NAMALWA (cell line): ENCODE results near the gene CALB2.

Experiments used
- DNase-seq: peaks from one replicate; pipeline ENCODE4 v3.0.0-alpha.2; 2015; ENCODE audit warnings: low spot score

CALB2 gene

GRCh38 chr16:71389330-71389729, 30.8 kb downstream of the CALB2 start:
- DNase-seq: no peak

GRCh38 chr16:71396594-71396993, 38.1 kb downstream of the CALB2 start:
- DNase-seq: no peak

- no peak for DNase-seq
Measured at GRCh38 chr16:71399801-71400563, 41.5 kb downstream of the CALB2 start.

- no peak for DNase-seq
Measured at GRCh38 chr16:71402007-71402406, 43.5 kb downstream of the CALB2 start.

GRCh38 chr16:71402674-71403073, 44.2 kb downstream of the CALB2 start:
- no peak for DNase-seq

GRCh38 chr16:71404364-71404763, 45.8 kb downstream of the CALB2 start:
- no peak for DNase-seq

- no peak for DNase-seq
Measured at GRCh38 chr16:71406316-71406715, 47.8 kb downstream of the CALB2 start.

GRCh38 chr16:71406724-71407123, 48.2 kb downstream of the CALB2 start:
- no peak for DNase-seq

- DNase-seq: no peak
Measured at GRCh38 chr16:71407731-71408130, 49.2 kb downstream of the CALB2 start.

GRCh38 chr16:71408536-71408935, 50.0 kb downstream of the CALB2 start:
- no peak for DNase-seq

- no peak for DNase-seq
Measured at GRCh38 chr16:71409011-71409775, 50.7 kb downstream of the CALB2 start.

GRCh38 chr16:71410146-71410545, 51.6 kb downstream of the CALB2 start:
- DNase-seq: no peak

- peak; percentile 73 for DNase-seq
Measured at GRCh38 chr16:71412270-71413160, 54.0 kb downstream of the CALB2 start.

GRCh38 chr16:71413341-71413740, 54.8 kb downstream of the CALB2 start:
- no peak for DNase-seq

- no peak for DNase-seq
Measured at GRCh38 chr16:71414038-71414437, 55.5 kb downstream of the CALB2 start.

- peak; percentile 61 for DNase-seq
Measured at GRCh38 chr16:71421911-71422310, 63.4 kb downstream of the CALB2 start.

- DNase-seq: no peak
Measured at GRCh38 chr16:71423016-71423415, 64.5 kb downstream of the CALB2 start.

GRCh38 chr16:71423865-71424264, 65.3 kb downstream of the CALB2 start:
- no peak for DNase-seq

GRCh38 chr16:71424626-71425025, 66.1 kb downstream of the CALB2 start:
- no peak for DNase-seq

- DNase-seq: no peak
Measured at GRCh38 chr16:71425746-71426068, 67.2 kb downstream of the CALB2 start.

GRCh38 chr16:71426069-71426879, 67.8 kb downstream of the CALB2 start:
- DNase-seq: peak; percentile 22
